Heart left ventricle (tissue), 13 donors: Measurements from ENCODE around the gene PLN.
A peak's percentile ranks its signal among the peaks of the same experiment; 100 is the strongest.

Experiments
- POLR2A ChIP-seq, 2 donors: fragments of 450-650 bp; IDR thresholded peaks; one replicate each; pipeline ENCODE4 v1.6.1; 2017; ENCODE audit warnings: antibody characterized with exemption in 2 of 2, mild to moderate bottlenecking in 2 of 2, moderate library complexity in 2 of 2
- TF ChIP-seq, protein P1 (sequence below), 12 donors: fragments of 200-600 bp; sonication (generic) in 4 of 12; IDR thresholded peaks; one replicate each; pipeline versions ENCODE4 v1.5.0 to v1.8.0; 2018 to 2022; ENCODE audit warnings: antibody characterized with exemption in 12 of 12, mild to moderate bottlenecking in 5 of 12
- donor health status: ischemic (EF 13 %, LVEDD 7.1; RV severe dilation, severe dysfunction).
- donor health status: DM: no; HTN: yes; CAD: no.
- donor health status: DM: no; HTN: no; CAD: no.
- donor health status: ischemic (EF 25% LVEDD 6.9; RV normal size, moderate dysfunction).
- donor health status: ischemic (EF 25% LVEDD 5.7; RV mildly dilated, moderate dysfunction).
- donor health status: ischemic (EF 35%, LVEDD 5.7; RV mildly dilated, moderate dysfunction).
- donor health status: nonischemic (EF 11% LVEDD 7.7; RV severe dilation, severe dysfunction).
- donor health status: DM: yes; HTN: yes; CAD: no.
- donor health status: PGD.
- donor health status: ischemic (EF 29% LVEDD 5.4; RV normal size, mild dysfunction).
- donor health status: nonischemic (EF 23%, LVEDD 6.1; RV moderate dilation, normal function).

DNA sequence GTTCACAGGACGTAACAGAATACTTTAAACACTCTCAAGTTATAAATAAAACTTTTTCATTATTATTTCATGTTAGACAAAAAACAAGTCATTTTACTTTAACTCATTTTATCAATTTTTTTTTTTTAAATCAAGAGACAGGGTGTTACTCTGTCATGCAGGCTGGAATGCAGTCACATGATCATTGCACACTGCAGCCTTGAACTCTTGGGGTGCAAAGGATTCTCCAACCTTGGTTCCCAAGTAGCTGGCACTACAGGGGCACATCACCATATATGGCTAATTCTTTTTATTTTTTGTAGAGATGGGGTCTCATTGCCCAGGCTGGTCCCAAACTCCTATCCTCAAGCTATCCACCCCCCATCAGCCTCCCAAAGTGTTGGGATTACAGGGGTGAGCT, 14.2 kb downstream of the PLN start:
- TF ChIP-seq, protein P1, sequence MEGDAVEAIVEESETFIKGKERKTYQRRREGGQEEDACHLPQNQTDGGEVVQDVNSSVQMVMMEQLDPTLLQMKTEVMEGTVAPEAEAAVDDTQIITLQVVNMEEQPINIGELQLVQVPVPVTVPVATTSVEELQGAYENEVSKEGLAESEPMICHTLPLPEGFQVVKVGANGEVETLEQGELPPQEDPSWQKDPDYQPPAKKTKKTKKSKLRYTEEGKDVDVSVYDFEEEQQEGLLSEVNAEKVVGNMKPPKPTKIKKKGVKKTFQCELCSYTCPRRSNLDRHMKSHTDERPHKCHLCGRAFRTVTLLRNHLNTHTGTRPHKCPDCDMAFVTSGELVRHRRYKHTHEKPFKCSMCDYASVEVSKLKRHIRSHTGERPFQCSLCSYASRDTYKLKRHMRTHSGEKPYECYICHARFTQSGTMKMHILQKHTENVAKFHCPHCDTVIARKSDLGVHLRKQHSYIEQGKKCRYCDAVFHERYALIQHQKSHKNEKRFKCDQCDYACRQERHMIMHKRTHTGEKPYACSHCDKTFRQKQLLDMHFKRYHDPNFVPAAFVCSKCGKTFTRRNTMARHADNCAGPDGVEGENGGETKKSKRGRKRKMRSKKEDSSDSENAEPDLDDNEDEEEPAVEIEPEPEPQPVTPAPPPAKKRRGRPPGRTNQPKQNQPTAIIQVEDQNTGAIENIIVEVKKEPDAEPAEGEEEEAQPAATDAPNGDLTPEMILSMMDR (IDR thresholded peaks at IDR 0.05), result no peak
- TF ChIP-seq POLR2A (IDR thresholded peaks at IDR 0.05), result peak in 1 of 2 donors; percentile 18
